Activated naive CD8-positive, alpha-beta T cell treated with anti-CD3 and anti-CD28 coated beads, Interleukin-2, amount 50 U/mL, for 24 hours (primary cell): ENCODE results near the gene SLC2A2.

Source experiments
- ATAC-seq: fragments of 150-1000 bp; cut with Tn5 transposase; one replicate; pipeline ENCODE4 v1.10.0; 2021
- DNase-seq: peaks from one replicate; pipeline ENCODE4 v3.0.0; 2021
- H3K27ac Mint-ChIP-seq: one replicate; pipeline ENCODE4 v1.8.0; 2021; ENCODE audit warnings: mild to moderate bottlenecking, mixed read lengths
- H3K27me3 Mint-ChIP-seq: one replicate; pipeline ENCODE4 v1.8.0; 2021; ENCODE audit warnings: mixed read lengths
- H3K36me3 Mint-ChIP-seq: one replicate; pipeline ENCODE4 v1.8.0; 2021; ENCODE audit warnings: low read depth, mixed read lengths
- H3K4me1 Mint-ChIP-seq: one replicate; pipeline ENCODE4 v1.8.0; 2021; ENCODE audit warnings: mixed read lengths
- H3K4me3 Mint-ChIP-seq: one replicate; pipeline ENCODE4 v1.8.0; 2021; ENCODE audit warnings: mild to moderate bottlenecking, moderate library complexity, mixed read lengths
- H3K9me3 Mint-ChIP-seq: one replicate; pipeline ENCODE4 v1.8.0; 2021; ENCODE audit warnings: mixed read lengths

Gene SLC2A2

GRCh38 chr3:171011109-171011872 is 15.2 kb downstream of the SLC2A2 start:
- Mint-ChIP-seq H3K36me3 (no peaks in the 10 kb centered on the region), H3K4me1 (no peaks in the 10 kb centered on the region), H3K27me3 (peaks cover 4% of the 10 kb centered on the region), H3K4me3 (no peak overlapping the region), H3K27ac (no peak overlapping the region), H3K9me3 (no peaks in the 10 kb centered on the region)
- DNase-seq (no peak), ATAC-seq (no peak)

GRCh38 chr3:171007316-171007715 is 19.2 kb downstream of the SLC2A2 start:
- Mint-ChIP-seq H3K36me3 (no peaks in the 10 kb centered on the region), H3K27me3 (peaks cover 2% of the 10 kb centered on the region), H3K4me1 (no peaks in the 10 kb centered on the region), H3K4me3 (no peak overlapping the region), H3K9me3 (no peaks in the 10 kb centered on the region), H3K27ac (no peak overlapping the region)
- ATAC-seq (no peak), DNase-seq (no peak)

GRCh38 chr3:171005648-171006047 is 20.9 kb downstream of the SLC2A2 start:
- H3K36me3 Mint-ChIP-seq, result no peaks in the 10 kb centered on the region
- DNase-seq (no peak), ATAC-seq (no peak)
- H3K27ac Mint-ChIP-seq, result no peak overlapping the region
- no peaks in the 10 kb centered on the region for H3K4me1 Mint-ChIP-seq
- H3K9me3 Mint-ChIP-seq, result no peaks in the 10 kb centered on the region
- no peak overlapping the region for H3K4me3 Mint-ChIP-seq
- no peaks in the 10 kb centered on the region for H3K27me3 Mint-ChIP-seq

- ATAC-seq, result no peak
- Mint-ChIP-seq H3K9me3 (no peaks in the 10 kb centered on the region), H3K27me3 (no peaks in the 10 kb centered on the region), H3K4me3 (no peak overlapping the region), H3K36me3 (no peaks in the 10 kb centered on the region), H3K4me1 (peaks cover 3% of the 10 kb centered on the region), H3K27ac (no peak overlapping the region)
- no peak for DNase-seq
Measured at GRCh38 chr3:171001957-171002694, 24.4 kb downstream of the SLC2A2 start.

GRCh38 chr3:171001250-171001893 is 25.1 kb downstream of the SLC2A2 start:
- H3K9me3 Mint-ChIP-seq, result no peaks in the 10 kb centered on the region
- H3K4me1 Mint-ChIP-seq, result peaks cover 3% of the 10 kb centered on the region
- no peak for ATAC-seq
- H3K36me3 Mint-ChIP-seq, result no peaks in the 10 kb centered on the region
- DNase-seq, result no peak
- H3K27ac Mint-ChIP-seq, result no peak overlapping the region
- H3K4me3 Mint-ChIP-seq, result no peak overlapping the region
- H3K27me3 Mint-ChIP-seq, result no peaks in the 10 kb centered on the region

GRCh38 chr3:171000281-171000680 is 26.2 kb downstream of the SLC2A2 start:
- no peaks in the 10 kb centered on the region for H3K27me3 Mint-ChIP-seq
- no peak overlapping the region for H3K27ac Mint-ChIP-seq
- no peak overlapping the region for H3K4me3 Mint-ChIP-seq
- DNase-seq (no peak), ATAC-seq (no peak)
- H3K9me3 Mint-ChIP-seq, result no peaks in the 10 kb centered on the region
- no peaks in the 10 kb centered on the region for H3K36me3 Mint-ChIP-seq
- H3K4me1 Mint-ChIP-seq, result peaks cover 3% of the 10 kb centered on the region

GRCh38 chr3:170999737-171000242 is 26.7 kb downstream of the SLC2A2 start:
- no peak overlapping the region for H3K27ac Mint-ChIP-seq
- peaks cover 3% of the 10 kb centered on the region for H3K4me1 Mint-ChIP-seq
- H3K4me3 Mint-ChIP-seq, result no peak overlapping the region
- DNase-seq (no peak), ATAC-seq (no peak)
- H3K36me3 Mint-ChIP-seq, result no peaks in the 10 kb centered on the region
- no peaks in the 10 kb centered on the region for H3K9me3 Mint-ChIP-seq
- no peaks in the 10 kb centered on the region for H3K27me3 Mint-ChIP-seq

GRCh38 chr3:170997961-170998913 is 28.3 kb downstream of the SLC2A2 start:
- no peak overlapping the region for H3K27ac Mint-ChIP-seq
- H3K4me1 Mint-ChIP-seq, result peaks cover 3% of the 10 kb centered on the region
- ATAC-seq (no peak), DNase-seq (no peak)
- no peaks in the 10 kb centered on the region for H3K9me3 Mint-ChIP-seq
- no peak overlapping the region for H3K4me3 Mint-ChIP-seq
- H3K36me3 Mint-ChIP-seq, result no peaks in the 10 kb centered on the region
- H3K27me3 Mint-ChIP-seq, result no peaks in the 10 kb centered on the region

GRCh38 chr3:170992854-170993253 is 33.7 kb downstream of the SLC2A2 start:
- no peaks in the 10 kb centered on the region for H3K9me3 Mint-ChIP-seq
- H3K4me3 Mint-ChIP-seq, result no peak overlapping the region
- peaks cover 15% of the 10 kb centered on the region for H3K27me3 Mint-ChIP-seq
- DNase-seq (no peak), ATAC-seq (no peak)
- H3K27ac Mint-ChIP-seq, result no peak overlapping the region
- no peaks in the 10 kb centered on the region for H3K36me3 Mint-ChIP-seq
- H3K4me1 Mint-ChIP-seq, result no peaks in the 10 kb centered on the region

- Mint-ChIP-seq H3K27ac (no peak overlapping the region), H3K9me3 (no peaks in the 10 kb centered on the region), H3K36me3 (no peaks in the 10 kb centered on the region), H3K4me3 (no peak overlapping the region), H3K4me1 (no peaks in the 10 kb centered on the region), H3K27me3 (peaks cover 18% of the 10 kb centered on the region)
- ATAC-seq (no peak), DNase-seq (no peak)
Measured at GRCh38 chr3:170991664-170992063, 34.9 kb downstream of the SLC2A2 start.

GRCh38 chr3:170989100-170989648 is 37.3 kb downstream of the SLC2A2 start:
- Mint-ChIP-seq H3K36me3 (no peaks in the 10 kb centered on the region), H3K9me3 (no peaks in the 10 kb centered on the region), H3K27ac (no peak overlapping the region), H3K4me1 (no peaks in the 10 kb centered on the region), H3K4me3 (no peak overlapping the region), H3K27me3 (peaks cover 18% of the 10 kb centered on the region)
- DNase-seq (no peak), ATAC-seq (no peak)

- H3K27me3 Mint-ChIP-seq, result peaks cover 22% of the 10 kb centered on the region
- H3K4me1 Mint-ChIP-seq, result no peaks in the 10 kb centered on the region
- no peak overlapping the region for H3K27ac Mint-ChIP-seq
- no peaks in the 10 kb centered on the region for H3K36me3 Mint-ChIP-seq
- H3K4me3 Mint-ChIP-seq, result no peak overlapping the region
- DNase-seq (no peak), ATAC-seq (no peak)
- no peaks in the 10 kb centered on the region for H3K9me3 Mint-ChIP-seq
Measured at GRCh38 chr3:170988378-170988777, 38.1 kb downstream of the SLC2A2 start.

- Mint-ChIP-seq H3K36me3 (no peaks in the 10 kb centered on the region), H3K4me3 (no peak overlapping the region)
Measured at GRCh38 chr3:170985304-170985703, 41.2 kb downstream of the SLC2A2 start.

GRCh38 chr3:170982733-170983132 is 43.8 kb downstream of the SLC2A2 start:
- H3K27me3 Mint-ChIP-seq, result peaks cover 10% of the 10 kb centered on the region
- ATAC-seq (no peak), DNase-seq (no peak)
- H3K27ac Mint-ChIP-seq, result no peak overlapping the region
- H3K36me3 Mint-ChIP-seq, result no peaks in the 10 kb centered on the region
- H3K4me1 Mint-ChIP-seq, result no peaks in the 10 kb centered on the region
- H3K4me3 Mint-ChIP-seq, result no peak overlapping the region
- H3K9me3 Mint-ChIP-seq, result no peaks in the 10 kb centered on the region

More at GRCh38 chr3:170985304-170985703, 41.2 kb downstream of the SLC2A2 start:
- DNase-seq (no peak), ATAC-seq (no peak)
- H3K4me1 Mint-ChIP-seq, result no peaks in the 10 kb centered on the region
- H3K9me3 Mint-ChIP-seq, result no peaks in the 10 kb centered on the region
- H3K27me3 Mint-ChIP-seq, result peaks cover 20% of the 10 kb centered on the region
- no peak overlapping the region for H3K27ac Mint-ChIP-seq
